B cell (primary cell): ENCODE results near the gene KRT28.

Experiments used
- EZH2 ChIP-seq: IDR thresholded peaks from 2 replicates; pipeline ENCODE4 v1.6.1; 2012; ENCODE audit warnings: borderline replicate concordance, low read depth, mild to moderate bottlenecking, moderate library complexity, low read length; ENCODE audit not compliant: insufficient read depth, poor library complexity, severe bottlenecking
- TF ChIP-seq, protein P1 (sequence below): fragments of 200-600 bp; IDR thresholded peaks from one replicate; pipeline ENCODE4 v1.8.0; 2022; ENCODE audit warnings: antibody characterized with exemption, mild to moderate bottlenecking

DNA sequence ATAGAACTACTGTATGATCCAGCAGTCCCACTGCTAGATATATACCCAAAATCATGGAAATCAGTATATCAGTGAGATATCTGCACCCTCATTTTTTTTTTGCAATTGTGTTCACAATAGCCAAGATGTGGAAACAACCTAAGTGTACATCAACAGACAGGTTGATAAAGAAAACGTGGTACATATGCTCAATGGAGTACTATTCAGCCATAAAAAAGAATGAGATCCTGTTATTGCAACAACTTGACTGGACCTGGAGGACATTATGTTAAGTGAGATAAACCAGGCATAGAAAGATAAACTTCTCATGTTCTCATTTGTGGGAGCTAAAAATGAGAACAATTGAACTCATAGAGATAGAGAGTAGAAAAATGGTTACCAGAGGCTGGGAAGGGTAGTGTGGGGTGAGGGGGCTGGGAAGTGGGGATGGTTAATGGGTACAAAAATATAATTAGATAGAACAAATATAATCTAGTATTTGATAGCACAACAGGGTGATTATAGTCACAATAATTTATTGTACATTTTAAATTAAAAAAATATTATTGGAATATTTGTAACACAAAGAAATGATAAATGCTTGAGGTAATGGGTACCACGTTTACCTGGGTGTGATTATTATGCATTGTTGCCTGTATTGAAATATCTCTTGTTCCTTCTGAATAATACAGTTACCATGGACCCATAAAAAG lies 30.5 kb upstream of the KRT28 start:
- TF ChIP-seq EZH2: no peak
- TF ChIP-seq, protein P1, sequence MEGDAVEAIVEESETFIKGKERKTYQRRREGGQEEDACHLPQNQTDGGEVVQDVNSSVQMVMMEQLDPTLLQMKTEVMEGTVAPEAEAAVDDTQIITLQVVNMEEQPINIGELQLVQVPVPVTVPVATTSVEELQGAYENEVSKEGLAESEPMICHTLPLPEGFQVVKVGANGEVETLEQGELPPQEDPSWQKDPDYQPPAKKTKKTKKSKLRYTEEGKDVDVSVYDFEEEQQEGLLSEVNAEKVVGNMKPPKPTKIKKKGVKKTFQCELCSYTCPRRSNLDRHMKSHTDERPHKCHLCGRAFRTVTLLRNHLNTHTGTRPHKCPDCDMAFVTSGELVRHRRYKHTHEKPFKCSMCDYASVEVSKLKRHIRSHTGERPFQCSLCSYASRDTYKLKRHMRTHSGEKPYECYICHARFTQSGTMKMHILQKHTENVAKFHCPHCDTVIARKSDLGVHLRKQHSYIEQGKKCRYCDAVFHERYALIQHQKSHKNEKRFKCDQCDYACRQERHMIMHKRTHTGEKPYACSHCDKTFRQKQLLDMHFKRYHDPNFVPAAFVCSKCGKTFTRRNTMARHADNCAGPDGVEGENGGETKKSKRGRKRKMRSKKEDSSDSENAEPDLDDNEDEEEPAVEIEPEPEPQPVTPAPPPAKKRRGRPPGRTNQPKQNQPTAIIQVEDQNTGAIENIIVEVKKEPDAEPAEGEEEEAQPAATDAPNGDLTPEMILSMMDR: no peak
